ENCODE data around the gene KCNJ14. TPM values are rescaled to one million over a fixed set of nuclear protein-coding genes. Genes with fewer than 3 reads are reported as not detected.
A peak's percentile ranks its signal among the peaks of the same experiment; 100 is the strongest.

Gene KCNJ14
- 1 to 10 TPM in 2 of 4 donors, under 1 TPM in 2; 0.44 to 4.1 (median 1.5) TPM for total RNA-seq

DNA sequence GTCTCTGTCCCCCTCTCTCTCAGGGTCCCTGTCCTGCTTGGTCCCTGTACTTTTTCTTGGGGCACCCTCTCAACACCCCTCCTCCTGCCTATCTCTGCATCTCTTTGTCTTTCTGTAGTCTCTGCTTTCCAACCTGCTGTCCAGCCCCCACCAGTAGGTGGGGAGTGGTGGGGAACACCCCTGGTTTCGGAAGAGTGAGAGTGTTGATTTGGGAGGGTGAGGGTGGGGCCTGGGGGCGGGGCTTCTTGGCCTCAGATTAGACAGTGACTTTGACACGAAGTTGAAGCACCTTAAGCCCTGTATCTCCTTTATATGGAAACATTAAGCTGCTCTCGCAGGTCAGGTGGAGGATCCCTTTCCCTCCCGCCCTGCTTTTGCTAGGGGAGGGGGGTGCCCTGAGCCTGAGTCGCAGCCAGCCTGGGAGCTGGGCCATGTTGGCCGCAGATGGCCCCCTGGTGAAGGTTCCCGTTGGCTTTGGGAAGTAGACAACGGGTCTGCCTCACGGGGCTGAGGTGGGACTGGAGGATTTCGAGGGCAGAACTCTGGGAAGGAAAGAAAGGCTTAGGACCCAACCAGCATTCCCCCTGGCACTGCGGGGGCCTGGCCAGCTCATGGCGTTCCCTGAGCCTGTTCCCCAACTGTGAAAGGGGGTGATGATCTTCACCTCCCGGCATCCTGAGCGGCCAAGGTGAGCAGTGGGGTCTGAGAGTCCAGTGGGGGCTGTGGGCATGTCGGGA is at the start of gene KCNJ14:
TSS of gene KCNJ14 (plus strand) at position 404 of the 737 bp plus-strand sequence. CDS start 6,151 bp downstream, outside the sequence.
- Histone ChIP-seq H3K9me3 (no peaks in the 10 kb centered on the region), H3K4me1 (peaks cover 0 to 16% (median 0%) of the 10 kb centered on the region in 4 donors), H3K27ac (no peak within 1 kb of the TSS), H3K27me3 (no peaks in the 10 kb centered on the region), H3K36me3 (peaks cover 0 to 67% (median 34%) of the 10 kb centered on the region in 3 donors), H3K4me3 (no peak within 1 kb of the TSS)
- TF ChIP-seq, protein P1, sequence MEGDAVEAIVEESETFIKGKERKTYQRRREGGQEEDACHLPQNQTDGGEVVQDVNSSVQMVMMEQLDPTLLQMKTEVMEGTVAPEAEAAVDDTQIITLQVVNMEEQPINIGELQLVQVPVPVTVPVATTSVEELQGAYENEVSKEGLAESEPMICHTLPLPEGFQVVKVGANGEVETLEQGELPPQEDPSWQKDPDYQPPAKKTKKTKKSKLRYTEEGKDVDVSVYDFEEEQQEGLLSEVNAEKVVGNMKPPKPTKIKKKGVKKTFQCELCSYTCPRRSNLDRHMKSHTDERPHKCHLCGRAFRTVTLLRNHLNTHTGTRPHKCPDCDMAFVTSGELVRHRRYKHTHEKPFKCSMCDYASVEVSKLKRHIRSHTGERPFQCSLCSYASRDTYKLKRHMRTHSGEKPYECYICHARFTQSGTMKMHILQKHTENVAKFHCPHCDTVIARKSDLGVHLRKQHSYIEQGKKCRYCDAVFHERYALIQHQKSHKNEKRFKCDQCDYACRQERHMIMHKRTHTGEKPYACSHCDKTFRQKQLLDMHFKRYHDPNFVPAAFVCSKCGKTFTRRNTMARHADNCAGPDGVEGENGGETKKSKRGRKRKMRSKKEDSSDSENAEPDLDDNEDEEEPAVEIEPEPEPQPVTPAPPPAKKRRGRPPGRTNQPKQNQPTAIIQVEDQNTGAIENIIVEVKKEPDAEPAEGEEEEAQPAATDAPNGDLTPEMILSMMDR (IDR thresholded peaks at IDR 0.05) = no peak
- TF ChIP-seq POLR2A (IDR thresholded peaks at IDR 0.05) (no peak), EP300 (IDR thresholded peaks at IDR 0.05) (no peak)
- DNase-seq (ENCODE audit: low spot score in 2 of 2) = no peak
- WGBS, 2 donors = 80 to 89% methylated on average over 11 to 15 of the region's 16 CpGs

DNA sequence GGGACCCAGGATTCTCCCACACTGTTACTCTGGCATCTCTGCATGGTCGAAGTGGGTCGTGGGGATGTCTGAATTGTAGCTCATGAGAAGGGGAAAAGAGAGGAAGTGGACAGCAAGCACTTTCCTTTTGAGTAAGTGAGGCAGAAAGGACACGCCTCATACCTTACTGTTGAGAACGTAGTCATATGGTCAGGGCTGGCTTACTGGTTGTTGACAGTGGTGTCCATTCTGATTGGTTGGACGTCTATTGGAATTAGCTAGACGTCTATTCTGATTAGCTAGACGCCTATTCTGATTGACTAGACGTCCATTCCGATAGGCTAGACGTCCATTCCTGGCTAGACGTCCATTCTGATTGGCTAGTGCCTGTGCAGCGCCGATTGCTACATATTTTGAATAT is 49.5 kb upstream of the KCNJ14 start:
- H3K27me3 ChIP-seq = peaks cover 0 to 26% of the 10 kb centered on the region in 2 donors
- WGBS, 2 donors = 85 to 86% methylated on average over 13 of the region's 13 CpGs

DNA sequence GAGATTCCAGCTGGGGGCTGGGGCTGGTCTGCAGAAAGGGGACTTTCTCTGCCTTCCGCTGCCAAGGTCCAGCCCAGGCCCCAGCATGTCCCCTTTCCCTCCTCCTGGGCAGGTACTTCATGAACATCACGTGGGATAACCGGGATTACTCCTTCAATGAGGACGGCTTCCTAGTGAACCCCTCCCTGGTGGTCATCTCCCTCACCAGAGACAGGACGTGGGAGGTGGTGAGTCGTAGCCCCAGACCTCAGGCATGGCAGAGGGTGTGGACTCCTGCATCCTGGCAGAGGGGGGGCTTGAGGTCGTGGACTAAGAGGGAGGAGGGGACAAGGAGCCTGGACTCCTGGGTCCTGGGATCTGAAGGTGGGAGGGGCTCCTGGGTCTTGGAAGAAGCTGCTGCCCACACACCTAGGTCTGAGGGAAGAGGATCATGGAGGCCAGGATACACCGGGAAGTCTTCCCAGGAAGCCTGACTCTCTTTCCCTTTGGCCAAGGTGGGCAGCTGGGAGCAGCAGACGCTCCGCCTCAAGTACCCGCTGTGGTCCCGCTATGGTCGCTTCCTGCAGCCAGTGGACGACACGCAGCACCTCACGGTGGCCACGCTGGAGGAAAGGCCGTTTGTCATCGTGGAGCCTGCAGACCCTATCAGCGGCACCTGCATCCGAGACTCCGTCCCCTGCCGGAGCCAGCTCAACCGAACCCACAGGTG is 41.3 kb upstream of the KCNJ14 start:
- Histone ChIP-seq H3K4me3 (no peak overlapping the region), H3K27me3 (peaks cover 0 to 77% of the 10 kb centered on the region in 2 donors), H3K4me1 (peaks cover 0 to 17% (median 2%) of the 10 kb centered on the region in 4 donors), H3K36me3 (no peaks in the 10 kb centered on the region), H3K9me3 (no peaks in the 10 kb centered on the region), H3K27ac (no peak overlapping the region)
- DNase-seq (ENCODE audit: low spot score in 2 of 2) = no peak
- 46 to 48% methylated on average over 17 to 23 of the region's 24 CpGs for WGBS, 2 donors
- no peak for TF ChIP-seq POLR2A (IDR thresholded peaks at IDR 0.05)
- TF ChIP-seq, protein P1 (IDR thresholded peaks at IDR 0.05) = no peak
- TF ChIP-seq EP300 (IDR thresholded peaks at IDR 0.05) = no peak

More for the DNA sequence above, 49.5 kb upstream of the KCNJ14 start:
- TF ChIP-seq POLR2A (IDR thresholded peaks at IDR 0.05) (no peak), EP300 (IDR thresholded peaks at IDR 0.05) (no peak)
- TF ChIP-seq, protein P1 (IDR thresholded peaks at IDR 0.05) = no peak
- Histone ChIP-seq H3K27ac (no peak overlapping the region), H3K4me3 (no peak overlapping the region), H3K4me1 (no peaks in the 10 kb centered on the region), H3K9me3 (peaks cover 0 to 8% (median 0%) of the 10 kb centered on the region in 4 donors), H3K36me3 (no peaks in the 10 kb centered on the region)
- DNase-seq (ENCODE audit: low spot score in 2 of 2) = no peak

DNA sequence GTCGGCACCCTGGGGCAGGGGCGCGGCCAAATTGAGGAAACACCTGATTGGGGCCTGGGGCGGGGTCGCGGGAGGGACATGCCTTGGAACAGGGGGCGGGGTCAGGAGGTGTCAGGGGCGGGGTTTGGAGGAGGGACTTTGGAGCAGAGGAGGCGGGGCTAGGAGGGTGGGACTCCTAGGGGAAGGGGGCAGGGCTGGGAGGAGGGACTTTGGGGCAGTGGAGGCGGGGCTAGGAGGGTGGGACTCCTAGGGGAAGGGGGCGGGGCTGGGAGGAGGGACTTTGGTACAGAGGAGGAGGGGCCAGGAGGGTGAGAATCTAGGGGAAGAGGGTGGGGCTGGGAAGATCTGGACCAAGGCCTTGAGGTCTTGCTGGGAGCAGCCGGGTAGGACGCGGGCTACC is 40.0 kb upstream of the KCNJ14 start:
- Histone ChIP-seq H3K4me1 (peaks cover 0 to 17% (median 2%) of the 10 kb centered on the region in 4 donors), H3K27me3 (peaks cover 0 to 67% of the 10 kb centered on the region in 2 donors), H3K36me3 (no peaks in the 10 kb centered on the region), H3K27ac (no peak overlapping the region), H3K4me3 (peak overlapping the region in 2 of 4 donors; percentile 13 to 36), H3K9me3 (no peaks in the 10 kb centered on the region)
- 9 to 13% methylated on average over 14 of the region's 14 CpGs for WGBS, 2 donors
- TF ChIP-seq, protein P1 (IDR thresholded peaks at IDR 0.05) = no peak
- no peak for TF ChIP-seq EP300 (IDR thresholded peaks at IDR 0.05)
- no peak for TF ChIP-seq POLR2A (IDR thresholded peaks at IDR 0.05)
- peak; percentile 55 to 74 for DNase-seq (ENCODE audit: low spot score in 2 of 2)

DNA sequence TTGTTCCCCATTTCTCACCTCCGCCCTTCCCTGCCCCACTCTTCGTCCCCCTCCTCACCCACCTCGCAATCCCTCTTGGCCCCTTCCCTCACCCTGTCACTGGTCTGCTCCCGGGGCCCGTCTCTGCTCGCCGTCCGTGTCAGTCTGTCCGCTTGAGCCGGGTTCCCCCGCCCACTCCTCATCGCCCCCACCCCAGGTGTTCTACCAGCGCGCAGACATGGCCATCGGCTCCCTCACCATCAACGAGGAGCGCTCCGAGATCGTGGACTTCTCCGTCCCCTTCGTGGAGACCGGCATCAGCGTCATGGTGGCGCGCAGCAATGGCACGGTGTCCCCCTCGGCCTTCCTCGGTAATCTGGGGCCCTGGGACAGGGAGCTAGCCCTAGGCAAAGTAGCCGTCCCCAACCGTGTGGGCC is 39.6 kb upstream of the KCNJ14 start:
- H3K4me1 ChIP-seq = peaks cover 0 to 17% (median 2%) of the 10 kb centered on the region in 4 donors
- no peak overlapping the region for H3K27ac ChIP-seq
- H3K9me3 ChIP-seq = no peaks in the 10 kb centered on the region
- H3K4me3 ChIP-seq = peak overlapping the region in 1 of 4 donors; percentile 36
- no peaks in the 10 kb centered on the region for H3K36me3 ChIP-seq
- peaks cover 0 to 62% of the 10 kb centered on the region in 2 donors for H3K27me3 ChIP-seq
- DNase-seq (ENCODE audit: low spot score in 2 of 2) = no peak
- 26 to 44% methylated on average over 30 of the region's 30 CpGs for WGBS, 2 donors
- TF ChIP-seq, protein P1 (IDR thresholded peaks at IDR 0.05) = no peak
- no peak for TF ChIP-seq POLR2A (IDR thresholded peaks at IDR 0.05)
- no peak for TF ChIP-seq EP300 (IDR thresholded peaks at IDR 0.05)

Data from tibial nerve (tissue), 4 donors.